Activated T-cell treated with anti-CD3 and anti-CD28 coated beads for 48 hours (primary cell): ENCODE data around the gene NOSIP.
"Not testable (repeated sequence)": the region's sequence is repeated elsewhere in the genome, so short reads cannot be mapped to it uniquely, and the experiment has no call there.

ENCODE experiments used
- DNase-seq: peaks from one replicate; pipeline ENCODE4 v3.0.0-alpha.2; 2020; ENCODE audit warnings: low read depth

Gene NOSIP

GRCh38 chr19:49580264-49581006 is at the start of gene NOSIP:
Gene NOSIP, minus strand, starts transcription at chr19:49580556. Its CDS starts 19,865 bp downstream, at chr19:49560691.
- peak; percentile 93 for DNase-seq

GRCh38 chr19:49629659-49630058 is 49.3 kb upstream of the NOSIP start:
- DNase-seq: no peak

- DNase-seq: no peak
Observed at GRCh38 chr19:49626226-49626625, 45.9 kb upstream of the NOSIP start.

- DNase-seq: no peak
Observed at GRCh38 chr19:49624967-49625910, 44.9 kb upstream of the NOSIP start.

GRCh38 chr19:49617860-49618259 is 37.5 kb upstream of the NOSIP start:
- DNase-seq: not testable (repeated sequence)

- no peak for DNase-seq
Observed at GRCh38 chr19:49616945-49617344, 36.6 kb upstream of the NOSIP start.

- DNase-seq: no peak
Observed at GRCh38 chr19:49616532-49616931, 36.2 kb upstream of the NOSIP start.

- DNase-seq: no peak
Observed at GRCh38 chr19:49615861-49616260, 35.5 kb upstream of the NOSIP start.

- DNase-seq: peak; percentile 33
Observed at GRCh38 chr19:49614096-49614833, 33.9 kb upstream of the NOSIP start.

GRCh38 chr19:49613374-49613773 is 33.0 kb upstream of the NOSIP start:
- DNase-seq: no peak

- no peak for DNase-seq
Observed at GRCh38 chr19:49609499-49610092, 29.2 kb upstream of the NOSIP start.

- no peak for DNase-seq
Observed at GRCh38 chr19:49605605-49606004, 25.2 kb upstream of the NOSIP start.

GRCh38 chr19:49602806-49603205 is 22.4 kb upstream of the NOSIP start:
- no peak for DNase-seq

GRCh38 chr19:49601482-49602038 is 21.2 kb upstream of the NOSIP start:
- no peak for DNase-seq

- DNase-seq: no peak
Observed at GRCh38 chr19:49599378-49600295, 19.3 kb upstream of the NOSIP start.

GRCh38 chr19:49597703-49597974 is 17.3 kb upstream of the NOSIP start:
- no peak for DNase-seq

- DNase-seq: no peak
Observed at GRCh38 chr19:49596954-49597702, 16.8 kb upstream of the NOSIP start.

- no peak for DNase-seq
Observed at GRCh38 chr19:49596407-49596806, 16.1 kb upstream of the NOSIP start.

- DNase-seq: no peak
Observed at GRCh38 chr19:49595819-49596404, 15.6 kb upstream of the NOSIP start.
